ENCODE data around the gene MISP3.

GRCh38 chr19:14119644-14120496 is 47.3 kb downstream of the MISP3 start:
- TF ChIP-seq YY1 (IDR thresholded peaks at IDR 0.05; ENCODE audit: insufficient read depth, insufficient read length): no peak
- no peak for TF ChIP-seq SUZ12 (IDR thresholded peaks at IDR 0.05; ENCODE audit: extremely low read depth, insufficient read depth, insufficient read length)

All from NT2/D1 (cell line).